Measurements from ENCODE around the gene PLA2G4D.

The PLA2G4D gene

GRCh38 chr15:42050484-42051255, 43.7 kb downstream of the PLA2G4D start:
- no peak for DNase-seq (ENCODE audit: low read depth)

GRCh38 chr15:42048821-42049200, 45.6 kb downstream of the PLA2G4D start:
- DNase-seq (ENCODE audit: low read depth) = no peak

- no peak for DNase-seq (ENCODE audit: low read depth)
Measured at GRCh38 chr15:42048080-42048820, 46.1 kb downstream of the PLA2G4D start.

GRCh38 chr15:42046597-42046996, 47.8 kb downstream of the PLA2G4D start:
- DNase-seq (ENCODE audit: low read depth) = no peak

GRCh38 chr15:42045211-42045615, 49.1 kb downstream of the PLA2G4D start:
- no peak for DNase-seq (ENCODE audit: low read depth)

GRCh38 chr15:42042602-42043400, 51.6 kb downstream of the PLA2G4D start:
- DNase-seq (ENCODE audit: low read depth) = no peak

- DNase-seq (ENCODE audit: low read depth) = no peak
Measured at GRCh38 chr15:42038401-42038800, 56.0 kb downstream of the PLA2G4D start.

GRCh38 chr15:42037656-42038055, 56.7 kb downstream of the PLA2G4D start:
- no peak for DNase-seq (ENCODE audit: low read depth)

- no peak for DNase-seq (ENCODE audit: low read depth)
Measured at GRCh38 chr15:42036966-42037365, 57.4 kb downstream of the PLA2G4D start.

GRCh38 chr15:42036112-42036905, 58.1 kb downstream of the PLA2G4D start:
- DNase-seq (ENCODE audit: low read depth) = no peak

- no peak for DNase-seq (ENCODE audit: low read depth)
Measured at GRCh38 chr15:42035435-42035761, 59.0 kb downstream of the PLA2G4D start.

GRCh38 chr15:42034628-42035434, 59.5 kb downstream of the PLA2G4D start:
- DNase-seq (ENCODE audit: low read depth) = no peak

GRCh38 chr15:42033214-42033873, 61.0 kb downstream of the PLA2G4D start:
- no peak for DNase-seq (ENCODE audit: low read depth)

GRCh38 chr15:42032376-42033213, 61.8 kb downstream of the PLA2G4D start:
- DNase-seq (ENCODE audit: low read depth) = no peak

- no peak for DNase-seq (ENCODE audit: low read depth)
Measured at GRCh38 chr15:42031198-42031915, 63.0 kb downstream of the PLA2G4D start.

GRCh38 chr15:42027521-42027920, 66.8 kb downstream of the PLA2G4D start:
- no peak for DNase-seq (ENCODE audit: low read depth)

GRCh38 chr15:42024303-42024702, 70.1 kb downstream of the PLA2G4D start:
- no peak for DNase-seq (ENCODE audit: low read depth)

- no peak for DNase-seq (ENCODE audit: low read depth)
Measured at GRCh38 chr15:42021593-42021992, 72.8 kb downstream of the PLA2G4D start.

- DNase-seq (ENCODE audit: low read depth) = no peak
Measured at GRCh38 chr15:42020713-42021273, 73.6 kb downstream of the PLA2G4D start, which contains the start of gene PLA2G4E. Gene PLA2G4E (minus strand): TSS chr15:42021042. CDS start chr15:42021030, 12 bp downstream.
